ENCODE data around the gene SFSWAP.

The SFSWAP gene

GRCh38 chr12:131828671-131829355 lies 117.9 kb downstream of the SFSWAP start:
- ChIA-PET CTCF (interaction anchor here (0.6 to 6.6 kb wide), 9 partner anchors 8 to 1063 kb away, joined by 3 to 72 read pairs (median 3); no protein-coding TSS in a partner anchor), POLR2A (interaction anchor here (1.0 kb wide), 1 partner anchor 68 kb away, joined by 3 read pairs; no protein-coding TSS in a partner anchor)
- peak overlapping the region; percentile 70 for H3K4me3 ChIP-seq (ENCODE audit: low read depth, low read length)
- no peak for TF ChIP-seq CTCF (IDR thresholded peaks at IDR 0.05; ENCODE audit: insufficient read depth, low read length, missing control alignments)
- DNase-seq (ENCODE audit: low read depth, low spot score), result no peak

GRCh38 chr12:131829356-131829747 lies 118.5 kb downstream of the SFSWAP start:
- ChIA-PET POLR2A (interaction anchor here (1.0 kb wide), 1 partner anchor 67 kb away, joined by 3 read pairs; no protein-coding TSS in a partner anchor), CTCF (interaction anchor here (0.6 to 6.6 kb wide), 8 partner anchors 9 to 1064 kb away, joined by 3 to 72 read pairs (median 4); no protein-coding TSS in a partner anchor)
- H3K4me3 ChIP-seq (ENCODE audit: low read depth, low read length), result peak overlapping the region; percentile 70
- DNase-seq (ENCODE audit: low read depth, low spot score), result no peak
- no peak for TF ChIP-seq CTCF (IDR thresholded peaks at IDR 0.05; ENCODE audit: insufficient read depth, low read length, missing control alignments)

GRCh38 chr12:131829791-131830334 lies 119.0 kb downstream of the SFSWAP start:
- DNase-seq (ENCODE audit: low read depth, low spot score), result no peak
- H3K4me3 ChIP-seq (ENCODE audit: low read depth, low read length), result peak overlapping the region; percentile 70
- POLR2A ChIA-PET, result interaction anchor here (1.3 kb wide), 1 partner anchor 120 kb away, joined by 3 read pairs; the partner anchor contains the start of gene EP400
- TF ChIP-seq CTCF (IDR thresholded peaks at IDR 0.05; ENCODE audit: insufficient read depth, low read length, missing control alignments), result no peak
- CTCF ChIA-PET, result interaction anchor here (1.0 to 6.6 kb wide), 6 partner anchors 12 to 1012 kb away, joined by 3 to 72 read pairs (median 4); no protein-coding TSS in a partner anchor

GRCh38 chr12:131830335-131830913 lies 119.5 kb downstream of the SFSWAP start:
- CTCF ChIA-PET, result interaction anchor here (0.7 to 6.6 kb wide), 11 partner anchors 15 to 1030 kb away, joined by 3 to 72 read pairs (median 3); no protein-coding TSS in a partner anchor
- peak overlapping the region; percentile 70 for H3K4me3 ChIP-seq (ENCODE audit: low read depth, low read length)
- no peak for DNase-seq (ENCODE audit: low read depth, low spot score)
- POLR2A ChIA-PET, result interaction anchor here (0.6 to 1.3 kb wide), 3 partner anchors 8 to 119 kb away, joined by 3 read pairs; partner anchors contain the start of gene EP400
- TF ChIP-seq CTCF (IDR thresholded peaks at IDR 0.05; ENCODE audit: insufficient read depth, low read length, missing control alignments), result peak; percentile 93

GRCh38 chr12:131830914-131831571 lies 120.2 kb downstream of the SFSWAP start:
- DNase-seq (ENCODE audit: low read depth, low spot score), result no peak
- no peak for TF ChIP-seq CTCF (IDR thresholded peaks at IDR 0.05; ENCODE audit: insufficient read depth, low read length, missing control alignments)
- H3K4me3 ChIP-seq (ENCODE audit: low read depth, low read length), result peak overlapping the region; percentile 70
- ChIA-PET POLR2A (interaction anchor here (0.6 to 1.3 kb wide), 3 partner anchors 8 to 119 kb away, joined by 3 read pairs; partner anchors contain the start of gene EP400), CTCF (interaction anchor here (0.7 to 6.6 kb wide), 11 partner anchors 15 to 1030 kb away, joined by 3 to 72 read pairs (median 3); no protein-coding TSS in a partner anchor)

Data from AG04449 (cell line).